Activated CD4-positive, alpha-beta T cell treated with anti-CD3 and anti-CD28 coated beads for 4 hours (primary cell): ENCODE measurements around the gene ABAT.
"Not testable (repeated sequence)": the region's sequence is repeated elsewhere in the genome, so short reads cannot be mapped to it uniquely, and the experiment has no call there.

Experiments used
- DNase-seq, 2 donors: peaks; one replicate each; pipeline ENCODE4 v3.0.0-alpha.2; 2020

Gene ABAT

DNA sequence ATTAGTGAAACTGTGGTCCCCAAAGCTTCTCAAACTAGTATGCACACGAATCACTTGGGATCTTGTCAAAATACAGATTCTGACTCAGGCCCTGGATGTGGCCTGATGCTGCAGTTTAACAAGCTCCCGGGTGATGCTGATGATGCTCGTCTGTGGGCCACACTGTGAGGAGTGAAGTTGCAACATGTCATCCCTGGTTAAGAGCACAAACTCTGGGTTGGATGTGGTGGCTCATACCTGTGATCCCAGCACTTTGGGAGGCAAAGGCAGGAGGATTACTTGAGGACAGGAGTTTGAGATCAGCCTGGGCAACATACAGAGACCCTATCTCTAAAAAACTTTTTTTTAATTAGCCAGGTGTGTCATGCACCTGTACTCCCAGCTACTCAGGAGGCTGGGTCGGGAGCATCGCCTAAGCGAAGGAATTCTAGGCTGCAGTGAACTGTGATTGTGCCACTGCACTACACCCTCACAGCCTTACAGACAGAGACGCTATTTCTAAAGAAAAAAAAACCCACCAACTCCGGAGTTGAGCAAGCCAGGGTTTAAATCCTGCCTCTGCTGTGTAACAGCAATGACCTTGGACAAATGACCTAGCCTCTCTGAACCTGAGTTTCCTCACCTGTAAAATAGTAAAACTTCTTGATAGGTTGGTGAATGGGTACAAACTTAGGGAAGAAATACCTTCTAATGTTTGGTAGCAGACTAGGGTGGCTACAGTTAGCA is 24.4 kb upstream of the ABAT start:
- no peak for DNase-seq

DNA sequence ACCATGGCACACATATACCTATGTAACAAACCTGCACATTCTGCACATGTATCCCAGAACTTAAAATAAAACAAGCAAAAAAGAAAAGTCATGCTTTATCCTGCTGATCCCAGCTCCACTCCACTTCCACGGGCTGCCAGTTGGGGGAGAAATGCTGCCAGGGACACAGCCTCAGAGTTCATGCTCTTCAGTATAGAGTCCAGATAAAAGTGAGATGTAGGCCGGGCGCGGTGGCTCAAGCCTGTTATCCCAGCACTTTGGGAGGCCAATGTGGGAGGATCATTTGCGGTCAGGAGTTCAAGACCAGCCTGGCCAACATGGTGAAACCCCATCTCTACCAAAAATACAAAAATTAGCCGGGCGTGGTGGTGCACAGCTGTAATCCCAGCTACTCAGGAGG is 22.5 kb upstream of the ABAT start:
- not testable (repeated sequence) for DNase-seq

DNA sequence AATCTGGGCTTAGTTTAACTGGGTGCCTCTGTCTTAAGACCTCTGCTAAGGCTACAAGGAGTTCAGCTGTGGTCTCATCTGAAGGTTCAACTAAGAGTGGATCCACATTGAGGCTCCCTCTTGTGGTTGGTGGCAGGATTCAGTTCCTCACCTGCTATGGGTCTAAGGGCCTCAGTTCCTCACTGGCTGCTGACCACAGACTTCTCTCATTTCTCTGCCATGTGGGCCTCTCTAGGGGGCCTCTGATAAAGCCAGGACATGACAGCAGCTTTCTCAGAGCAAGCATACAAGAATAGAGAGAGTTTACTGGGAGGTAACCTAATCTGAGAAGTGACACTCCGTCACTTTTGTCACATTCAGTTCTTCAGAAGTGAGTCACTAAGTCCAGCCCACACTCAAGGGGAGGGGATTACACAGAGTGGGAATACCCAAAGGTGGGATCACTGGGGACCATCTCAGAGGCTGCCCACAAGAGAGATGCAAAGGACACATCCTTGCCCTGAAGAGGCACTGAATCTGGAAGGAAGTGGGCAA is 19.2 kb upstream of the ABAT start:
- no peak for DNase-seq

DNA sequence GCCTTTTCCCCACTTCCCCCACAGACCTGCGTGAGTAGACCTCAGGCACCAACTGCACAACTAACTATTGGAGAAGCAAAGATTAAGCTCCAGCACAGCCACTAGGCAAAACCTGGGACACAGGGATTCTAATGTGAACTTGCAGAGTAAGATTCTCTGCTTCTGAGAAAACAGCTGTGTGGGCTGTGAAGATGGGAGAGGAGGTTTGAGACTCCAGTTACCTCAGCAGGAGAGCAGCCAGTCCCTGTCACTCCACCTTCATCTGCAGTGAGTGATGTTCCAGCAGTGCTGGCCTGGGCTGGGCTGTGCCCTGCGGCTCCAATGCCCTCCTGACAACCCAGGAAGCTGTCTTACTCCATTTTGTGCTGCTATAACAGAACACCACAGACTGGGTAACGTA is 18.0 kb upstream of the ABAT start:
- DNase-seq: no peak

DNA sequence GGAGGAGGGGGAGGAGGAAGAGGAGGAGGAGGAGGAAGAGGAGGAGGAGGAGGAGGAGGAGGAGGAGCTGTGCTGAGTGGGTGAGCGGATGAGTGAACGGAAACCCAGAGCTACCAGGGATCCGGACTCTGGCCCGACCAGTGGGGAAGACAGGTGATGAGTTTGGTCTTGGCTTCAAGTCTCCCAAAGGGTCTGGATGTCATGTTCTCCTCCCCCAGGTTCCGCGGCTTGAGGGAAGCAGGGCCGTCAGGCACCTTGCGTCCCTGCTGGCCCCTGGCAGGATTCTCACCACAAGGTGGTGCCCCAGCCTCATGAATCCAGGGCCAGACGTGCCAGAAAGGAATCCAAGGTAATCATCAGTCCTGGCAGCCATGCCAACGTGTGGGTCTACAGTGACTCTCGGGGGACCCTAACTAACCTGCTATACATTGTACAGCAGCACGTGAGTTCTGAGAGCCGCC is 13.5 kb upstream of the ABAT start:
- DNase-seq: peak; percentile 40 to 47

DNA sequence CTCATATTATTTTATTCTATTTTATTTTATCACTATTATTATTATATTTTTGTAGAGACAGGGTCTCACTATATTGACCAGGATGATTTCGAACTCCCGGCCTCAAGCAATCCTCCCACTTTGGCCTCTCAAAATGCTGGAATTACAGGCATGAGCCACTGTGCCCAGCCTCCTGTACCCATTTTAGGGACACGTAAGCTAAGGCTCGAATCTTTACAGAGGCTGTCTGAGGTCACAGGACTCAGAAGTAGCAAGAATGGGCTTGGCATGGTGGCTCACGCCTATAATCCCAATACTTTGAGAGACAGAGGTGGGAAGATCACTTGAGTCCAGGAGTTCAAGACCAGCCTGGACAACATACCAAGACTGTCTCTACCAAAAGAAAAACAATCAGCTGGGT is 12.7 kb upstream of the ABAT start:
- DNase-seq: no peak

DNA sequence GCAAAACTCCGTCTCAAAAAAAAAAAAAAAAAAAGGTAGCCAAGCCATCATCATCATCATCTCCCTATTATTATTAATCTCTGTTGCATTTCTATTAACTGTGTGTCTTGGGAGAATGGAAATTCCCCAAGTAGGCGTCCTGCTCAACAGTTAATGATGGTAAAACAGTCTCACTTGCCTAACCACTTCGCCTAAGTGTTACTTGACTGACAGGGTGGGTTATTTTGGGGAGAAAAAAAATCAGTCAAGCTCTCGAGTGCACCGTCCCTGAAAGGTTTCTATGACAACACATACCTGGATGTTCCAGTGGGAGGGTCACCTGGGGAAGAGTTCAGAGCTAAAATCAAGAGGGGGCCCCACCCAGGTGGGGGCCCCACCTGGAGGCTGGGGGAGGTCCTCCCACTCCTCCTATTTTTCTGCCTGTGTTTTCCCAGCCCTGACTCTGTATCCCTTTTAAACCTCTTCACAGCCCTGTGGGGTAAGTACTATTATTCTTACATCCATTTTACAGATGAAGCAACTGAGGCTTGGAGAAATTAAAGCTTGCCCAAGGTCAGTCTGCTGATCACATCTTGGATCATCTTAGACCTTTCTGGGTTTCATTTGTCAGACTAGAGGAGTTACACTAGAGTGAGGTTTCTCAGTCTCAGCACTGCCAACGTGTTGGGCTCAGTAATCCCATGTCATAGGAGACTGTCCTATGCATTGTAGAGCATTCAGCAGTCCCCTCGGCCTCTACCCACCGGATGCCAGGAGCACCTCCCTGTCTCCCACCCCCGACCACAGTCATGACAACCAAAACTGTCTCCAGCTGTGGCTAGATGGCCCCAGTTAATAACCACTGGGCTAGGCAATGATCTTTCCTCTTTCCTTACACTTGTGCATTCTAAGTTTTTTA is 11.0 kb upstream of the ABAT start:
- DNase-seq: no peak

DNA sequence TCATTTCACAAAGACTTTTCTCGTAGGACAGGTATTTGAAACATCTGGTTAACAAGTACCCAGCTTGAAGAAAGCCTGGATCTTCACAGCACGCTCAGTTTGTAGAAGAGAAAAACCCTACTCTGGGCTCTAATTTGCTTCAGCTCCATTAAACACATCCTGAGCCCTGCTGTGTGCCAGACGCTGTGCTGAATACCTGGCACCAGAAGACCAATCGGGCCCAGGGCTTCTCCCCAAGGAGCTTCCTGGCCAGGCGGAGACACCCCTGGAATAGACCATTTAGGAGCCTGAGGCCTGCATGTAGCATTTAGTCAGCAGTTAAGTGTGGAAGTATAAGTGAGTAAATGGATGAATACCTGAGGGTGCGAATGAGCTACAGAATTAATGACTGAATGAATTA is 8.9 kb upstream of the ABAT start:
- DNase-seq: no peak

DNA sequence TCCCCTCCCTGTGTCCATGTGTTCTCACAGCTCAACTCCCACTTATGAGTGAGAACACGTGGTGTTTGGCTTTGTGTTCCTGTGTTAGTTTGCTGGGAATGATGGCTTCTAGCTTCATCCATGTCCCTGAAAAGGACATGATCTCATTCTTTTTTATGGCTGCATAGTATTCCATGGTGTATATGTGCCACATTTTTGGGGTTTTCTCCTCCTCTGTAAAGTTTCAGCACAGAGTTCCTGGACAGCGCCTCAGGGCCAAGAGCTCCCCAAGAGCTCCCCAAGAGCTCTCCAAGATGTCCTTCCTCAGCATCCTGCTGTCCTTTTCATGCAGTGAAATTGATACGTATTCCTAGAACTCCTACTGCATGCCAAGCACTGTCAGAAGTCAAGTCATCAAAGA is 6.9 kb upstream of the ABAT start:
- DNase-seq: no peak

DNA sequence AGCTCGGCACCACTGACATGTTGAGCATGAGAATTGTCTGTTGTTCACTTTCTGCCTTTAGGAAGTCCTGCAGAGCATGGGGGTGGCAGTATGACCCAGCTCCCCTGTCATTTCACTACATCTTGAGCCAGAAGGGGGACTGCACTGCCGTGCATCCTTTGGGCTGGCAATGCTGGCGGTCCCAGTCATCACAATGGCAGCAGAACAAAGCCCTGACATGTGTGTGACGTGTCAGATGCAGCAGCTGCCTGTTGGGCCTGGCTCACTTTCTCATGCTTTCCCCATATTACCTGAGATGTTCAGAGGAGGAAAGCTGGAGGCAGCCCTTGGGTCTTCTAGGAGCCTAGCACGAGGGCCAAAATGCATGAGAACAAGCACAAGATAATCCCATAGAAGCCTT is 6.3 kb upstream of the ABAT start:
- no peak for DNase-seq

DNA sequence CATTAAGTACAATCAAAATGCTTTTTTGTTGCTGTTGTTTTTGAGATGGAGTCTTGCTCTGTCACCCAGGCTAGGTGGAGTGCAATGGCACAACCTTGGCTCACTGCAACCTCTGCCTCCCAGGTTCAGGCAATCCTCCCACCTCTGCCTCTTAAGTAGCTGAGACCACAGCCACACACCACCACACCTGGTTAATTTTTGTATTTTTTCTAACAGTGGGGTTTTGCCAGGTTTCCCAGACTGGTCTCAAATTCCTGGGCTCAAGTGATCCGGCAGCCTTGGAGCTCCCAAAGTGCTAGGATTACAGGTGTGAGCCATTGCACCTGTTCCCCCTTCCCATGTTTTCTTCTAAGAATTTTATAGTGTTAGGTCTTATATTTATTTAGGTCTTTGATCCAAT is 4.9 kb upstream of the ABAT start:
- no peak for DNase-seq

DNA sequence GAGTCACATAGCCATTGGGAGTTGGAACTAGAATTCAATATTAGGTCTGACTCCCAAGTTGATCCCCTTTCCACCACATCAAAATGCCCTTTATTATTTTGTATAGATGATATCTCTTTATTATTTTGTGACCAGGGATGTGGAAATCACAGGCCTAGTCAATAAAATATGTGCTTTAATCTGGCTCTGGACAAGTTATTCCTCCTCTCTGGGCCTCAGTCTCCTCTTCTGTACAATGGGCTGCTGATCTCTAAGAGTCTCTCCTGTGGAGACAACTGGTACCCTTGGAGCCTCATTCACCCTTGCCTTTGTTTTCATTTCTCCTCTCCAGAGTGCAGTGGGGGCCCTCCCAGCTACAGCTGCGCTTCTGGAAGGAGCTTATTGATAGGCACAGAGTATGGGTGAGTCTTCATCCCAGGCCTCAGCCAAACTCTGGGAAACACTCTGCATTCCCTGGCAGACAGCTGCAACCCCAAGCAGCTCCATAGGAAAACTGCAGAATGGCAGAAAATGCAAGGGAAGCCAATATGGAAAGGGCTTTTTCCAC is 4.3 kb upstream of the ABAT start:
- DNase-seq: no peak

DNA sequence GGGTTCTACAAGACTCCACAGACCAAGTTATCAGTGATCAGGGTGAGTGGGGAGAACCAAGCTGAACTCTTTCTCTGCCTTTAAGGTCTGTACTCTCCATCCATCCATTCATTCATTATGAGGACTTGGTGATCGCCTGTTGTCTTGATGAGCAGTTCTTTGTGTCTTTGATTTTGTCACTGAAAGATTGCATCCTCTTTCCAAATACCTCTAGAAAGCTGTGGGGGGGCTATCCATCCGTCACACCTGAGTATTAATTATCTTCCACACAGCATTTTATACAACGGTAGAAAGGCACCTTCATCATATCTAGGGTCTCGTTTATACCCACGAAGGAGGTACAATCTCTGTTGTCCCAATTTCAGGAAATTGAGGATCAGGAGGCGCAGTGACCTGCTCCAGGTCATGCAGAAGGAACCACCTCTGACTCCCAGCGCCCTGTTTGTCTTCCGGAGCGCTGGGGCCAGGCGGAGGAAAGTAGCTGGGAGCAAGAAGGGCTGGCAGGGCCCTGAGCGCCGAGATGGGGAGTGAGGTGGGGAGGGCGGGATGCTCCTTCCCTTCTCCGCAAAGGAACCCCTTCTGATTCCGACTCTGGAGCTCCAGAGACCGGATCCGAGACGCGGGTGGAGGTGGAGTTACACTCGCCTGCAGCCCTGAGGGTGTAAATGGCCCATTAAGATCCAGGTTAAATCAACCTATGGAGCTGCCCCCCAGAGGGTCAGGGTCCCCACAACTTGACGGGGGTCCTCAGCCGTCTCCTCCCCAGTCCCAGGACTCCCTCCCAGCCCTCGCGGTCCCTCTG is 605 bp upstream of the ABAT start:
- no peak for DNase-seq

DNA sequence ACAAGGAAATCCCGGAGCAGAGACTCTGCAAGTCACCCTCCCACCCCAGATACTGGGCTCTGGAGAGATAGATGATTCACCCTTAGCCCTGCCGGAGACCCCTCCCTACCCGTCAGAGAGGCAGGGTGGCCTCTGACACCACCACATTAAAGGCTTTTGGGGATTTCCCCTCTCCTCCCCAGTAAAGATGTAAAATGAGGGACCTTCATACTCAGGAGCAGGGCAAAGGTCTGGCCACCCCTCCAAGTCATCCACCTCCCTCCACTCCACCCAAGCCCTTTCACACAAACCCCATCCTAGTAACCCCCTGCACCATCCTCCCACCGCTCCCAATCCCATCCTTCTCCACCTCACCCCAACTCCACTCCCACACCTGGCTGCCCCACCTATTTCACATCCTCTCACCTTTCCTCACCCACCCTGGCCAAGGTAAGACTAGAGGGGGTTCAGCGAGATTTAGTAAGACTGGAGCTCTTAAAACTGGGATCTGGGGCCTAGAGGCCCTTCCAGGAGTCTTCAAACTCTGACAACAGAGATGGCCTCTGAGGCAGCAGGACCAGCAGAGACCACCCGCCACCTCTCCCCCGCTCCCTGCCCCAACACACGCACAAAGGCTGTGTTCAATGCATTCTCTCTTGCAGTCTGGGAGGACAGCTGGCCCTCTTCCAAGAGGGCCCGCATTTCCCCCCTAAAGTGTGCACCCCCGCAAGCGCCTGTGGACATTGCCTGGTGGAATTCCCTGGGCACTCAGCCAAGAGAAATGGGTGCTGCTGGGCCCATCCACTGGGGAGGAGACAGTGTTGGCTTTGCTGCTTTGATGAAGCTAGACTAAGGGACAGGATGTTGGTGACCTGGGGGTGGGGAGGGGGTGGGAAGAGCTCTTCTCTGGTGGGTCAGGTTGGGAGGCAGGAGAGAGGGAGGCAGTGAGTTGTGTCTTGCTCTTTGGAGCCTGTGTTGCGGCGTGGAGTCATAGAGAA is 1.1 kb downstream of the ABAT start:
- DNase-seq: peak; percentile 63 to 66

DNA sequence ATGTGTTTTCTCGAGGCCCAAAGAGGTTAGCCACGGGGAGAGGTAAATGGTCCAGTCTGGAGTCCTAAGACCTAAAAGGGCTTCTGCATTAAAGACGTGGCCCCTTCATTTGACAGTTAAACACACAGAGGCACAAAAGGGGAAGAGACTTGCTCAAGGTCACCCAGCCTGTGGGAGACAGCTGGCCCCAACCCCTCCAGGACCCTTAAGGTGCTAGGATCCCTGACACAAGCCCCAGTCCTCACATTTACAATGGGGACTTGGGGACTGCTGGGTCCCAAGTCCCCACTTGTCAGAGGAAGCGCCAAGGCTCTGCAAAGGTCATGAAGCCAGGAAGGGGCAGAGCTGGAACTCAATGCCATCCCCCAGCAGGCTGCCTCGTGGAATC is 1.7 kb downstream of the ABAT start:
- no peak for DNase-seq

DNA sequence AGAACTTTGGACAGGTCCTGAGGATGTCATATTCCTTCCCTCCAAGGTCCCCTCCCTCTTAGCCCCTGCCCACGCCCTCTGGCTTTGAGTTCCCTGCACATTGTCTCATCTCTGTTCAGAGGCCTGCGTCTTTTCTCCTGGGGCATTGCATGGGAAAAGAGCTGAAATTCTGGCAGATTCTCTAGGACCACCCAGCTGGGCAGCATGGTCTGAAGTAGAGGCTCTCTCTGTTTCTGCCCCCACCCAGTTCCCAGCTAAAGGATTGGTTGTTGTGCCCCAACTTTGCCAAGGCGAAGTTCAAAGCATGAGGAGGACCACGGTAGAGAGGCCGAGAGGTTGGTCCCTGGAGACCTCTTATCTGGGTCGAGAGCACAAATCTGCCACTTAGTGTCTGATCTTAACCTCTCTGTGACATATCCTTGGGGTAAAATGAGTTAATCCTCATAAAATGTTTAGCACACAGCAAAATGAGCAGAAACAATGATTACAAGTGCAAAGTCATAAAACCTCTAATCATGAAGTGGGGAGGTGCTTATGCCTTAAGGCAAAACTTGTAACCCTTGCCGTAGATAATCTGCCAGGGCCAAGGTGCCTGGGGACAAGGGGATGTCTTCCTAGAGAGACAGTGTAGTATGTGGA is 2.4 kb downstream of the ABAT start:
- DNase-seq: no peak

DNA sequence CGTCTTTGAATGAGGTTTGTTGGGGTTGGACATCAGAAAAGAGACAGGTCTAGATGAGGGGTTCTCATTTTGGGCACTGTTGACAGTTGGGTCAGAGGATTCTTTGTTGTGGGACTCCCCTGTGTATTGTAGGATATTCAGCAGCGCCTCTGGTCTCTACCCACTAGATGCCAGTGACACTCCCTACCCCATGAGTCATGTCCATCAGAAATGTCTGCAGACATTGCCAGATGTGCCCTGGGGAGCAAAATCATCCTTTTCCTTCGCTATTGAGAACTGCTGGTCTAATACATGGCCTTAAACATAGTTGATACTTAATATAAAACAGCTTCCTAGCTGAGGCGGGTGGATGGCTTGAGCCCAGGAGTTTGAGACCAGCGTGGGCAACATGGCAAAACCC is 3.1 kb downstream of the ABAT start:
- no peak for DNase-seq

DNA sequence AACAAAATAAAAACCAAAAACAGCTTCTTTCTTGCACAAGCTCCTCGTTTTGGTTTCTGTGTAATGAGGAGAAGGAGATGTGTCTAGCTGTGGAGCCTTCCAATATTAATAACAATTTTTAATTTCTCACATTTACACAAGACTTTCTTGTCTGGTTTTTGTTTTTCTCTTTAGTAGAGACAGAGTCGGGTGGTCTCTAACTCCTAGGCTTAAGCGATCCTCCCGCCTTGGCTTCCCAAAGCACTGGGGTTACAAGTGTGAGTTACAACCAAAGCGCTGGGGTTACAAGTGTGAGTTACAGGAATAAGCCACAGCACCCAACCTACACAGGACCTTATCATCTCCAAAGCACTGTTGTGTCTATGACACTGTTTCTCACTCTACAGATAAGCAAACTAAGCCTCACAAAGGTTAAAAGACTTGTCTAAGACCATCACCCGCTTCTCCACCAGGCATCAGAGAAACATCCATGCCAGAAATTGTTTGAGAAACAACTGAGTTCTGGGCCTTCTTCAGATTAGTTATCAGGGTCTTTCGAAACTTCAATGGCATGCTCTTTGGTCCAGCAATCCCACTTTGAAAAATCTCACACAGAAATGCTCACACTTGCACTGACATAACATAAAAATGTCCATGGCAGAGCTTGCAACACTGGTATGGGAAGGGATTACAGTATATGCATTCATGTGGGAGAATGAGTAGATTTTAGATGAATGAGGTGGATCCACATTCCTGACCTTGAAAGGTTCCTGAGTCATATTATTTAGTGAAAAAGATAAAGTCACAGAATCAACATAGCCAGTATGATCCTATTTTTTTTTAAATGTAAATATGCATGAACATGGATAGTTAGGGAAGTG is 3.9 kb downstream of the ABAT start:
- no peak for DNase-seq

DNA sequence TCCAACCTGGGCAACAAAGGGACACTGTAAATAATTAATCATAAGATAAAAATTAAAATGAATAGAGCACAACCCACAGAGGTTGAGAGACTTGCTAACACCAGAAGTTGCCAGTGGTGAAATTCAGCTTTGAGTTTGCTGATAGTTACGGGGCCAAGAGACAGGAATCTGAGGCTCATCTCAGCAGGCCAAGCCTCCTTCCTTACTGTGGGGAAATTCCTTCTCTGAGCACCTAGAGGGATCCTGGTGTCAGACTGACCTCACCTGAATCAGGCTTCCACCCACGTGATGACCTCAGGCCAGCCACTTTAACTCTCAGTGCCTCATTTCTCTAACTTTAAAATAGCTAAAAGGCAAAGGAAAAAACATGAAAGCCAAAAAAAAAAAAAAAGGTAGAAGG is 4.7 kb downstream of the ABAT start:
- DNase-seq: no peak
